Renal pelvis (tissue), 4 donors: ENCODE measurements around the gene DDX59. TPM values are rescaled to one million over a fixed set of nuclear protein-coding genes. Genes with fewer than 3 reads are reported as not detected.
"Not testable (repeated sequence)": the region's sequence is repeated elsewhere in the genome, so short reads cannot be mapped to it uniquely, and the experiment has no call there.

Experiments
- DNase-seq: peaks from one replicate; pipeline ENCODE4 v3.0.0-alpha.2; 2013
- polyA plus RNA-seq, 3 donors: library from polyadenylated mRNA; unstranded; fragments of 120-200 nt; gene quantifications; one replicate each; pipeline ENCODE4 v1.2.1, GENCODE V29; 2013; ENCODE audit not compliant: insufficient read length in 3 of 3

Gene DDX59
- polyA plus RNA-seq, 3 donors: 22.3 to 29.4 (median 28.6) TPM

- DNase-seq: no peak
Measured at GRCh38 chr1:200634261-200635122, 35.2 kb downstream of the DDX59 start.

- no peak for DNase-seq
Measured at GRCh38 chr1:200631375-200631774, 38.3 kb downstream of the DDX59 start.

GRCh38 chr1:200630515-200630899 lies 39.2 kb downstream of the DDX59 start:
- not testable (repeated sequence) for DNase-seq

- no peak for DNase-seq
Measured at GRCh38 chr1:200629876-200630514, 39.7 kb downstream of the DDX59 start.

GRCh38 chr1:200628223-200628881 lies 41.4 kb downstream of the DDX59 start:
- DNase-seq: no peak

- DNase-seq: no peak
Measured at GRCh38 chr1:200627575-200628222, 42.0 kb downstream of the DDX59 start.

GRCh38 chr1:200626853-200627534 lies 42.7 kb downstream of the DDX59 start:
- no peak for DNase-seq

- no peak for DNase-seq
Measured at GRCh38 chr1:200625381-200625824, 44.3 kb downstream of the DDX59 start.

- DNase-seq: no peak
Measured at GRCh38 chr1:200624679-200625335, 44.9 kb downstream of the DDX59 start.

- peak; percentile 93 for DNase-seq
Measured at GRCh38 chr1:200620273-200621131, 49.2 kb downstream of the DDX59 start, which contains the start of gene KIF14. KIF14 (minus strand) TSS chr1:200620751; CDS start chr1:200618723, 2,028 bp downstream.

GRCh38 chr1:200619894-200620272 lies 49.8 kb downstream of the DDX59 start:
- no peak for DNase-seq

- no peak for DNase-seq
Measured at GRCh38 chr1:200610846-200611245, 58.9 kb downstream of the DDX59 start.

GRCh38 chr1:200602632-200603031 lies 67.1 kb downstream of the DDX59 start:
- DNase-seq: no peak

Other genes with a start within 250 kb of the DDX59 start
- gene KIF14, start 49.2 kb downstream of the DDX59 start, polyA plus RNA-seq: 1 to 10 TPM; 6.0 to 8.0 (median 7.6) TPM
- 10 to 100 TPM; 33.9 to 39.5 (median 36.0) TPM for gene CAMSAP2, start 69.0 kb upstream of the DDX59 start, polyA plus RNA-seq
- gene GPR25, start 203.1 kb upstream of the DDX59 start, polyA plus RNA-seq: under 1 TPM in 1 of 3 donors, not detected in 2; 0.07 TPM
- 10 to 100 TPM; 36.5 to 49.0 (median 46.5) TPM for gene INAVA, start 225.0 kb upstream of the DDX59 start, polyA plus RNA-seq